D341Med (cell line): ENCODE results near the gene PIK3CA.
"Not testable (repeated sequence)": the region's sequence is repeated elsewhere in the genome, so short reads cannot be mapped to it uniquely, and the experiment has no call there.

Experiments
- DNase-seq: peaks from one replicate; pipeline ENCODE4 v3.0.0; 2012; ENCODE audit warnings: low spot score

PIK3CA gene

DNA sequence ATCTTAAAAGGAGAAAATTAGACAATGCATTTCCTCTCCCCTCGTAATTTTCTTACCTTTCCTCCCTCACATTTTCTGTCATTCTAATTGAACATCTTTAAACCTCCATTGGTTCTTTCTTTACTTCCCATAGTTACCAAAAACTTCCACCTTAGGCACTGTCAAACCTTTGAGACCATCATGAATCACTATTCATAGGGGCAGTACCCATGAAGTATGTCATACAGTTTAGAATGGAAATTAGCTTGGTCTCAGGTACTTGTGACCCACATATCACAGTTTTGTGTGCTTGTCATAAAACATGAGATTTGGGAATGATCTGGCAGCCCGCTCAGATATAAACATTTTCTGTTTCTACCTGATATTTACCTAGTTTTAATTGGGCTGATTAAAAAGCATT is 52.6 kb downstream of the PIK3CA start:
- DNase-seq, result no peak

DNA sequence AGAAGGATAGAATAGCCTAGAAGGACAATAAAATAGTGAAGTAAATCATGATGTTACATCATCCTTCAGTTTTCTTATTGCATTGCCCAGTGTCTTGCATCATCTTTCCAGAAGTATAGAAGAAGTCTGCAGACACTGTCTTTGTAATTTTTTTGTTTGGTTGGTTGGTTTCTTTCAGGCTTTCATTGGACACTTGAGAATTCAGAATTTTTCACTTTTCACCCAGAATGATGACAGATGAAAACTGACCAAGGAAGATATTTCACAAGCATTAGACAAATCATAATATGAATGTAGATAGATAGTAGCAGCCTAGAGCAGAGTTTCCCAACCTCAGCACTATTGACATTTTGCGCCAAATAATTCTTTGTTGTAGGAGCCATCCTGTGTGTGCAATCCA is 67.4 kb downstream of the PIK3CA start:
- DNase-seq, result not testable (repeated sequence)

- DNase-seq, result not testable (repeated sequence)
Measured at GRCh38 chr3:179218213-179218612, 70.1 kb downstream of the PIK3CA start.

DNA sequence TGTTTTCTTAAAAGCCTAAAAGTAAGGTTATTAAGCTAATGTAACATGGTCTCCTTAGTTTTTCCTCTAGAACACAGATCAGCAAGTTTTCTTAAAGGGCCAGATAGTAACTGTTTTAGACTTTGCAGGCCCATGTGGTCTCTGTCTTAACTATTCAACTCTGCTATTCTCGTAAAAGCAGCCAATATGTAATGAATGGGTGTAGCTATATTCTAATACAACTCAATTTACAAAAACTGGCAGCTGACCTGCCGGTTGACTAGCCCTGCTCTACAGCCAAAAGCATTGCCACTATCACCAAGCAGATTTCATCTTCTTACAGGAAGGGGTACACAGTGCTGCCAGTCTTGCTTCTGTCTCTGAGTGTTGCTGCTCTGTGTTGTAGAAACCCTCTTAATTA is 75.4 kb downstream of the PIK3CA start:
- no peak for DNase-seq

- DNase-seq, result no peak
Measured at GRCh38 chr3:179224584-179224983, 76.4 kb downstream of the PIK3CA start.

- DNase-seq, result no peak
Measured at GRCh38 chr3:179227349-179227748, 79.2 kb downstream of the PIK3CA start.

- DNase-seq, result no peak
Measured at GRCh38 chr3:179229177-179229576, 81.0 kb downstream of the PIK3CA start.

DNA sequence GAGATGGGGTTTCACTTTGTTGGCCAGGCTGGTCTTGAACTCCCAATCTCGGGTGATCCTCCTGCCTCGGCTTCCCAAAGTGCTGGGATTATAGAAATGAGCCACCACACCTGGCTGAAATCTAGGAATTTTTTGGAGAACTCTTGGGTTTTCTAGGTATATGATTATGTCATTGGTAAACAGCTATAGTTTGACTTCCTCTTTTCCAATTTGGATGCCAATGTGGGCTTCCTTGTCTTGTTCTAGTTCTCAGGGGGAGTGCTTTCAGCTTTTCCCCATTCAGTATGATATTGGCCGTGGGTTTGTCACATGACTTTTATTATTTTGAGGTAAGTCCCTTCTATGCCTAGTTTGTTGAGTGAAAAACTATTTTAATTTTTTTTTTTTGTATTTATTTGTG is 84.9 kb downstream of the PIK3CA start:
- no peak for DNase-seq

DNA sequence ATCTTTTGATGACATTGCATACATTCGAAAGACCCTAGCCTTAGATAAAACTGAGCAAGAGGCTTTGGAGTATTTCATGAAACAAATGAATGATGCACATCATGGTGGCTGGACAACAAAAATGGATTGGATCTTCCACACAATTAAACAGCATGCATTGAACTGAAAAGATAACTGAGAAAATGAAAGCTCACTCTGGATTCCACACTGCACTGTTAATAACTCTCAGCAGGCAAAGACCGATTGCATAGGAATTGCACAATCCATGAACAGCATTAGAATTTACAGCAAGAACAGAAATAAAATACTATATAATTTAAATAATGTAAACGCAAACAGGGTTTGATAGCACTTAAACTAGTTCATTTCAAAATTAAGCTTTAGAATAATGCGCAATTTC is 86.0 kb downstream of the PIK3CA start:
- DNase-seq, result no peak

GRCh38 chr3:179236669-179237301 is 88.6 kb downstream of the PIK3CA start:
- DNase-seq, result no peak

- not testable (repeated sequence) for DNase-seq
Measured at GRCh38 chr3:179240299-179240698, 92.1 kb downstream of the PIK3CA start.

GRCh38 chr3:179242859-179243258 is 94.7 kb downstream of the PIK3CA start:
- not testable (repeated sequence) for DNase-seq

DNA sequence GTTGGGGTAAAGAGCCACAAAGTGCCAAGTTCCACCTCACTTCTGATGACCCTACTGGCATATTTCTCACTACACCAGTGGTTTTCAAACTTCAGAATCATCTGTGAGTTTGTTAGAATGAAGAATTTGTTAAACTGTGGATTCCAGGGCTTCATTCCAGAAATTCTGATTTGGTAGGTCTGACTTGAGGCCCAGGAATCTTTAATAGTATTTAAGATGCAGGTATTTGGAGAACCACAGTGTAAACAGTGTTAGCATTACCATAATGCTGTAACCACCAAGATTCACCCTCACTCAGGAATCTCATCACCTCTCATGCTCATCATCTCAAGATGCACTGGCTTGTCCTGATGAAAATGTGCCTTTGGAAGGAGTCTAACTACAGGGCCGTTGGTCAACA is 96.7 kb downstream of the PIK3CA start:
- no peak for DNase-seq

- DNase-seq, result no peak
Measured at GRCh38 chr3:179247289-179248015, 99.3 kb downstream of the PIK3CA start.

- no peak for DNase-seq
Measured at GRCh38 chr3:179250803-179251476, 102.8 kb downstream of the PIK3CA start, which contains the start of gene KCNMB3. TSS of gene KCNMB3 (minus strand) at chr3:179251114. CDS start at chr3:179250990, 124 bp downstream.

GRCh38 chr3:179256813-179257212 is 108.7 kb downstream of the PIK3CA start:
- DNase-seq, result no peak

- not testable (repeated sequence) for DNase-seq
Measured at GRCh38 chr3:179257742-179258141, 109.6 kb downstream of the PIK3CA start.

- DNase-seq, result no peak
Measured at GRCh38 chr3:179258820-179259219, 110.7 kb downstream of the PIK3CA start.

DNA sequence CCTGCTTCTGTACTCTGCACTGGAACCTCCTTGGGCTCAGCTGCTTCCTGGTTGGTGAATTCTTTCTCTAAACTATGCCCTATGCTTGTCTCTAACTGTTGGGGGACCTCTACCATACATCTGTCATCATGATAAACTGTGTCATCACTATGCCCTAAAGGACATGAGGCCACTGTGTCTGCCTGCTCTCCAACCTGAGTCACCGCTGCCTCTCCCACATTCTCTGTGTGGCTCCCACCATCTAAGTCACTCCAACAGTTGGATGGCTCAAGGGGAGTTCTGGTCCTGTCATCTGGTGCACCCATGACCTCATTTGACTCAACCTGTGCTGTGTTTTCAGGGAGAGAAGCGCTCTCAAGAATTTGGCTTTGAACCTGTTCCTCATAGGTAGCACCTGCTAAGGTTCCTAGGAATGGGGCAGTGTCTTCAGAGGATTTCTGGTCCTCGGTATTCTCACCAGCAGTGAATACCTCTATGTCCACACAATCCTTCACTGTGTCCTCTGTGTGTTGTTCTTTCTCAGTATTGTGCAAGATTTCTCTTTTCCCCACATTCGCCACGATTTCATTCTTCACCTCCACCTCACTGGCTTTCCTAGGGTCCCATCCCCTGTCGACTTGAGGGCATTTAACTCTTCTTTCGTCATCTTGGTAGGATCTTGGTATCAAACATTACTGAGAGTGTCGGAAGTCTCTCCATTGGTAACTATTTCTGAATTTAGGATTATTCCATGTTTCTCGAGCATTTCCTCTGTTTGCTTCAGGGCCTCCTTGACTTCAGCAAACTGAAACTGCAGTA is 112.0 kb downstream of the PIK3CA start:
- not testable (repeated sequence) for DNase-seq

- peak; percentile 73 for DNase-seq
Measured at GRCh38 chr3:179260949-179261765, 113.0 kb downstream of the PIK3CA start.

GRCh38 chr3:179263134-179263533 is 115.0 kb downstream of the PIK3CA start:
- DNase-seq, result no peak
